Testis (tissue), 2 donors: ENCODE results near the gene TMEM39A.

ENCODE experiments used
- POLR2A ChIP-seq: fragments of 450-650 bp; IDR thresholded peaks from one replicate; pipeline ENCODE4 v1.6.1; 2017; ENCODE audit warnings: antibody characterized with exemption, mild to moderate bottlenecking, moderate library complexity
- TF ChIP-seq, protein P1 (sequence below), 3 experiments: fragments of 450-650 bp in 2 of 3; fragments of 200-600 bp in 1 of 3; sonication (generic) in 1 of 3; IDR thresholded peaks; one replicate each; pipeline ENCODE4 v1.5.1; 2016 to 2019; ENCODE audit warnings: antibody characterized with exemption in 3 of 3, mild to moderate bottlenecking in 2 of 3, moderate library complexity in 1 of 3

DNA sequence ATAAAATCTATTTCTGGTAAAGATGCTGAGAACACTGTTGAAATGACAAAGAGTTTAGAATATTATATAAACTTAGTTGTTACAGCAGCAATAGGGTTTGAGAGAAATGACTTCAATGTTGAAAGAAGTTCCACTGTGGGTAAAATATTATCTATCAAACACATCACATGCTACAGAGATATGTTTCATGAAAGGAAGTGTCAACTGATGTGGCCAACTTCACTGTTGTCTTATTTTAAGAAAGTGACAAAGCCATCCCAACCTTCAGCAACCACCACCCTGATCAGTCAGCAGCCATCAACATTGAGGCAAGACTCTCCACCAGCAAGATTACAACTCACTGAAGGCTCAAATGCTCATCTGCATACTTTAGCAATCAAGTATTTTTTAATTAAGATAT lies 20.2 kb downstream of the TMEM39A start:
- TF ChIP-seq, protein P1, sequence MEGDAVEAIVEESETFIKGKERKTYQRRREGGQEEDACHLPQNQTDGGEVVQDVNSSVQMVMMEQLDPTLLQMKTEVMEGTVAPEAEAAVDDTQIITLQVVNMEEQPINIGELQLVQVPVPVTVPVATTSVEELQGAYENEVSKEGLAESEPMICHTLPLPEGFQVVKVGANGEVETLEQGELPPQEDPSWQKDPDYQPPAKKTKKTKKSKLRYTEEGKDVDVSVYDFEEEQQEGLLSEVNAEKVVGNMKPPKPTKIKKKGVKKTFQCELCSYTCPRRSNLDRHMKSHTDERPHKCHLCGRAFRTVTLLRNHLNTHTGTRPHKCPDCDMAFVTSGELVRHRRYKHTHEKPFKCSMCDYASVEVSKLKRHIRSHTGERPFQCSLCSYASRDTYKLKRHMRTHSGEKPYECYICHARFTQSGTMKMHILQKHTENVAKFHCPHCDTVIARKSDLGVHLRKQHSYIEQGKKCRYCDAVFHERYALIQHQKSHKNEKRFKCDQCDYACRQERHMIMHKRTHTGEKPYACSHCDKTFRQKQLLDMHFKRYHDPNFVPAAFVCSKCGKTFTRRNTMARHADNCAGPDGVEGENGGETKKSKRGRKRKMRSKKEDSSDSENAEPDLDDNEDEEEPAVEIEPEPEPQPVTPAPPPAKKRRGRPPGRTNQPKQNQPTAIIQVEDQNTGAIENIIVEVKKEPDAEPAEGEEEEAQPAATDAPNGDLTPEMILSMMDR (IDR thresholded peaks at IDR 0.05): no peak
- no peak for TF ChIP-seq POLR2A
